SIG-M5 treated with dmso at 0.1 percent for 504 hours (cell line): ENCODE measurements around the gene ZFP64.
"Not testable (repeated sequence)": the region's sequence is repeated elsewhere in the genome, so short reads cannot be mapped to it uniquely, and the experiment has no call there.

Experiments
- DNase-seq: peaks from one replicate; lab custom pipeline; 2025; ENCODE audit not compliant: unreplicated experiment; lab: John Stamatoyannopoulos, UW

The ZFP64 gene

DNA sequence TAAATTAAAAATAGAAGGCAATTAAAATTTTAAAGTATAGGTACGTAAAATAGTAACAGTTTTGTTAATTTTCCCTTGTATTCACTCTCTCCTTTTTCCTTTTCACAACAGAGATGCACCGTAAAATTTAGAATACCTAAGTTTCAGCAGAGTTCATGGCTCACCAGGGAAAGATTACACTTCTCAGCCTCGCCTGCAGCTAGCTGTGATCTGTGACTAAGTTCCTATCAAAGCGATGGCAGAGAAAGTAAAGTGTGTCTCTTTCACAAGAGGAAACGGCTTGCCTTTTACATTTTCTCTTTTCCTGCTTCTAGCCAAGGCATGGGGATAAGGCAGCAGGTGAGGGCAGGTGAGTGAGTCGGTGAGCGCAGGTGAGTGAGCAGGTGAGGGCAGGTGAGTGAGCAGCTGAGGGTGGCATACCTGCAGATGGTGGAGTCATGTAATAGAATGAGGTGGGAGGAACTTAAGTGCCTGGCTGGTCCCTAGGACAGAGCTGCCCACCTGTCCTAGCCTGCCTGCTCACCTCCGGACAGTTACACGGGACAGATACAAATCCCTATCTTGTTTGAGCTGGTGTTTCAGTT lies 30.9 kb downstream of the ZFP64 start:
- DNase-seq, result no peak

DNA sequence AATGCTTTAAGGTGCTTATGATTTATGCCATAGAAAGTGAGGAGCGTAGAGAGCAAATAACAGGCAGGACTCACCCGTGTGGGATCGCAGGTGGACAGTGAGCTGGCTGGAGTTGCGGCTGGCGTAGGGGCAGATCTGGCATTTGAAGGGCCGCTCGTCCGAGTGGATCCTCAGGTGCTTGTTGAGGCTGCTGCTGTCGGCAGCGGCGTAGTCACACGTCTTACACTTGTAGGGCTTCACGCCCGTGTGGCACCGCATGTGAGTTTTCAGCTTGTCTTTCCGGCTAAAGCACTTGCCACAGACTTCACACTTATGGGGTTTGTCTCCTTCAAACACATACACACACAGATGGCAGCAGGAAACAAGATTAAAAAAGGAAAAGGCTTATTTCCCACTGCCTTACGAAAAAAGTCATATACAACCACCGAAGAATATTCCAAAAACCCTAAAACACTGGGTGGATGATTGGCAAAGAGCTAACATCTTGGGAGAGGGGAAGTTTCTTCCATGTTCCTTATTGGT lies 31.5 kb downstream of the ZFP64 start:
- no peak for DNase-seq

DNA sequence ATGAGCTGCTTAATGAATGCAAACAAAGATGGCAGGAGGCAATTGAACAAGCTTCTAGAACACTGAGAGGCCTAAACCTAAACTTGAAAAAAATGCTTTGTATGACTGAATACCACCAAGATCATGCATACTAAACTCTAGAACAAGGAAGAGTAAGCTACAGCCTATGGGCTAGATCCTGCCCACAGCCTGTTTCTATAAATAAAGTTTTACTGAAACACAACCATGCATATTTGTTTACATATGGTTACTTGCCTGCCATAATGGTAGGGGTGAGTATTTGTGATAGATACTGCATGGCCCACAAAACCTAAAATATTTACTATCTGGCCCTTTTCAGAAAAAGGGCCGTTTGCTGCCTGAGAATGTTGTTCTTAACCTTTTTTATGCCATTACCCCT lies 37.0 kb downstream of the ZFP64 start:
- no peak for DNase-seq

DNA sequence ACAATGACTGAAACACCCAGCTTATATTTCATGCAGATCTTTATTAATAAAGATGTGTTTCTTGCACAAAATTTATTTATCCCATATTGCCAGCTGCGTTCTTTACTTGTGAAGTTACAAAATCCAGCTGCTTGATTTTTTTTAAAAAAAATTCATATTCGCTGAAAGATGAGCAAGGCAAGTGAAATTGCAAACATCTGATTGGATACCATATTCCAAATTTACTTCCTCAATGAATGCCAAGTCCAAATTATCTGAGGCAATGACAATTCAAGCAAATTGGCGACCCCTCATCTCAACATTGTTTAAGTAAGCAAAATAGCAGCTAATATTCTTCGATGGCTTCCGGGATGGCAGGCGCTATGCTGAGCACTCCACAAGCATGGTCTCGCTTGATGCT lies 37.7 kb downstream of the ZFP64 start:
- DNase-seq, result no peak

DNA sequence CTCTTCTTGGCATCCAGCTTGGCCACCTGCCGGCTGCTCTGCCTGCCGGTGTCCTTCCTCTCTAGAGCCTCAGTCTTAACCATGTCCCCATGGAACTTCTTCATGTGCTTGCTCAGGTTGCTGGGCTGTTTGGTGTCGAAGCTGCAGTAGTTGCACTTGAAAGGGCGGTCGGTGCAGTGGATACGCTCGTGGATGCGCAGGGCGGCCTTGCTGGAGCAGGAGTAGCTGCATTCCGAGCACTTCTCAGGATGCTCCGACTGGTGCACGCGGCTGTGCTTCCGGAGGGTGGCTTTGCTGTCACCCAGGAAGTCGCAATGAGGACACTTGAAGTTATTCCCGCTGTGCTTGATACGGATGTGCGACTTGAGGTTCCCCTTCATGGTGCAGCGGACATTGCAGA lies 38.7 kb downstream of the ZFP64 start:
- no peak for DNase-seq

DNA sequence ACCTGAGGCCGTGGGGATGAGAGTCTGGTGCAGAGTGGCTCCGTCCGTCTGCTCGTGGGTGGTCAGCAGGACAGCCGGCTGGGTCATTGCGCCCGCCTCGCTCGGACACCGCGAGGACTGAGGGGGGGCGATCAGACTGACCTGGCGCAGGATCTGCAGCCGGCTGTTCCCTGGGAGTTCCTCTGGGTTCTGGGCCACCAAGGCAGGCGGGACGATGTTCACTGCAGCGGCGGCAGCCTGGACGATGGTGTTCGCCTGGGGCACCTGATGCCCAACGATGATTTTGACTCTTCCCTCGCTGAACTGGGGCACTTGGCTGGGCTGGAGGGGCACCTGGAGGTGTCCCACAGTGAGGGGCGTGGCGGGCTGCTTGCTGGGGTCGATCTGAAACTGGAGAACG lies 39.2 kb downstream of the ZFP64 start:
- no peak for DNase-seq

DNA sequence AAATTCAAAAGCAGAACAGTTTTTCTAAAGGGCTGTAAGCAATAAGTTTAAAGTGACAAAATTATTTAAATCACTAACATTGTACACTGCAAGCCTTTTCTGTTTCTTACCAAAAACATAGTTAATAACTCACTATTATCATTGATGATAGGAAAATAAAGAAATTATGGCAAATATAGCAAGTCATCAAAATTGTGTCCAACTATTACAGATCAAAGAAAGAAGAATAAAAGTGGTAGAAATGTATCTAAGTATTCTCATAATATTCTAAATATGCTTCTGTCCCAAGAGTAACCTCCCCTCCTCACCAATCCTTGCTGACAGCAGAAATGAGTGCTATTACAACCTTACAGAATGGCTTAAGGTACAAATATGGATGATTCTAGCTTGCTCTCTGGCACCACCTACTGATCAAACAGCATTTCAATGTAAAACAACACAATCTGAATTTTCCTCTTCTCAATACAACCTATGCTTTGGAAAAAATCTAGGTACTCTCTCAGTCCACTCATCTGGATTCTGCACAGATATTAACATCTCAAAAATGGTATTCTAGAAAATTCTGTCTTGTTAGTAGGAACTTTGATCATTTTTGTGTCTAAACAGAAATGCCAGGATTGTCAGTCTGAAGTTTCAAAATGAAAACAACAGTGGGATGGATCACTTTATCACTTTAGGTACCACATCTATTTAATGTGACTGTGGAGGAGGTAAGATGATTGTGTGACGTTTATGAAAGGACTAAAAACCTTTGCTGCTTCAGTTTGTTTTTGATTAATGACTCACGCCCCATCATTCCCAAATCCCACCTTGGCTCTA lies 40.9 kb downstream of the ZFP64 start:
- DNase-seq, result peak; percentile 63

DNA sequence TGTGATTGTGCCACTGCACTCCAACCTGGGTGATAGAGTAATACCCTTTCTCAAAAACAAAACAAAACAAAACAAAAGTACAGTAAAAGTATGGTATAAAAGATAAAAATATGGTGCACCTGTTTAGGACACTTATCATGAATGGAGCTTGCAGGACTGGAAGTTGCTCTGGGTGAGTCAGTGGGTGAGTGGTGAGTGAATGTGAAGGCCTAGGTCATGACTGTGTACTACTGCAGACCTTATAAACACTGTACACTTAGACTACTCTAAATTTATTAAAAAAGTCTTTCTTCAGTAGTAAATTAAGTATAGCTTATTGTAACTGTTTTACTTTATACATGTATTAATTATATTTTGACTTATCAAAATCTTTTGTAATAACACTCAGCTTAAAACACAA lies 46.0 kb downstream of the ZFP64 start:
- no peak for DNase-seq

DNA sequence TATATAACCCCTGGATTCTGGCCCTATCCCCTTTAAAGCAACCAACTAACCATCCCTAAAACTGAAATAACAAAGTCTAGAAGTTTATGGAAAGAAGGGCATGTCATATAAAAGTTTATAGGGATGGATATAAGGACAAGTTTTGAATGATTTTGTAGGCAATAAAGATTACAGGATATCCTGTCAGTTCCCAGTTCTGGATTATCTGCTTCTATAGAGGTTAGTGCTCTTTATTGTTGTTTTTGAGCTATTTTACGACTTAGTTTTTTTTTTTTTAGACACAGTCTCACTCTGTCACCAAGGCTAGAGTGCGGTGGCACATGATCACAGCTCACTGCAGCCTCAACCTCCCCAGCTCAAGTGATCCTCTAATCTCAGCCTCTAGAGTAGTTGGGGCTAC lies 48.3 kb downstream of the ZFP64 start:
- DNase-seq, result no peak

DNA sequence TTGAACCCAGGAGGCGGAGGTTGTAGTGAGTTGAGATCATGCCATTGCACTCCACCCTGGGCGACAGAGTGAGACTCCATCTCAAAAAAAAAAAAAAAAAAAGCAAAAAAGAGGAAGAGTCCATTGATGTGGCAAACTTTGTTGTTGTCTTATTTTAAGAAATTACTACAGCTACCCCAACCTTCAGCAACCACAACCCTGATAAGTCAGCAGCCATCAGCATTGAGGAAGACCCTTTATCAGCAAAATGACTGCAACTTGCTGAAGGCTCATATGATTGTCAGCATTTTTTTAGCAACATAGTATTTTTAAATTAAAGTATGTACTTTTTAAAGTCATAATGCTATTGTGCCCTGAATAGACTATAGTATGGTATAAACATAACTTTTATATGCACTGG lies 48.8 kb downstream of the ZFP64 start:
- DNase-seq, result peak; percentile 71

DNA sequence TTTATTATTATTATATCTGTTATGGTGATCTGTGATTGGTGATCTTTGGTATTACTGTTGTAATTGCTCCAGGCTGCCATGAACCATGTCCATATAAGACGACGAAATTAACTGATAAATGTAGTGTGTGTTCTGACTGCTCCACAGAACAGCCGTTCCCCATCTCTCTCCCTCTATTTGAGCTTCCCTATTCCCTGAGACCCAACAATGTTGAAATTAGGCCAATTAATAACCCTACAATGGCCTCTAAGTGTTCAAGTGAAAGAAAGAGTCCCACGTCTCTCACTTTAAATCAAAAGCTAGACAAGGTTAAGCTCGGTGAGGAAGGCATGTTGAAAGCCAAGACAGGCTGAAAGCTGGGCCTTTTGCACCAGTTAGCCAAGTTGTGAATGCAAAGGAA lies 51.6 kb downstream of the ZFP64 start:
- DNase-seq, result no peak

DNA sequence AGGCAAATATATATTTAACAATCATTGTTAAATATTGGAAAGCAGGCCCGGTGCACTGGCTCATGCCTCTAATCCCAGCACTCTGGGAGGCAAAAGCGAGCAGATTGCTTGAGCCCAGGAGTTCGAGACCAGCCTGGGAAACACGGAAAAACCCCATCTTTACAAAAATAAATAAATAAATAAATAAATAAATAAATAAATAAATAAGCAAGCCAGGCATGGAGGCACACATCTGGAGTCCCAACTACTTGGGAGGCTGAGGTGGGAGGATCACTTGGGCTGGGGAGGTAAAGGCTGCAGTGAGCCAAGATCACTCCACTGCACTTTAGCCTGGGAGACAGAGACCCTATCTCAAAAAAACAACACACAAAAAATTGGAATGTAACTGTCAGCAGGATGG lies 53.7 kb downstream of the ZFP64 start:
- DNase-seq, result no peak

DNA sequence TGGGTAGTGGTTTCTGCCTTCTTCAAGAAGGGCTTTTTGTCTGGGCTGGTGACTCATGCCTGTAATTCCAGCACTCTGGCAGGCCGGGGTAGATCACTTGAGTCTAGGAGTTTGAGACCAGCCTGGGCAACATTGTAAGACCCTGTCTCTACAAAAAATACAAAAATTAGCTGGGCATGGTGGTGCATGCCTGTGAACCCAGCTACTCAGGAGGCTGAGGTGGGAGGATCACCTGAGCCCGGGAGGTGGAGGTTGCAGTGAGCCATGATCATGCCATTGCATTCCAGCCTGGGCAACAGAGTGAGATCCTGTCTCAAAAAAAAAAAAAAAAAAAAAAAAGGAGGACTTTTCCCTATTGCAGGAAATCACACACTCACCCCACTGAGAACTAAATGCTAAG lies 57.9 kb downstream of the ZFP64 start:
- DNase-seq, result not testable (repeated sequence)

DNA sequence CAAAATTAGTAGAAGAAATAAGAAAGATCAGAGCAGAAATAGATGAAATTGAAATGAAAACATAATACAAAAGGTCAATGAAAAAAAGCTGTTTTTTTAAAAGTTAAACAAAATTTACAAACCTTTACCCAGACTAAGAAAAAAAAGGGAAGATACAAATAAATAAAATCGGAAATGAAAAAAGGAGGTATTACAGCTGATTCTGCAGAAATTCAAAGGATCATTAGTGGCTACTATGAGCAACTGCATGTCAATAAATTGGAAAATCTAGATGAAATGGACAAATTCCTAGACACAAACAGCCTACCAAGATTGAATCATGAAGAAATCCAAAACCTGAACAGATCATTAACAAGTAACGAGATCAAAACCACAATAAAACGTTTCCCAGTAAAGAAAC lies 59.2 kb downstream of the ZFP64 start:
- DNase-seq, result no peak

DNA sequence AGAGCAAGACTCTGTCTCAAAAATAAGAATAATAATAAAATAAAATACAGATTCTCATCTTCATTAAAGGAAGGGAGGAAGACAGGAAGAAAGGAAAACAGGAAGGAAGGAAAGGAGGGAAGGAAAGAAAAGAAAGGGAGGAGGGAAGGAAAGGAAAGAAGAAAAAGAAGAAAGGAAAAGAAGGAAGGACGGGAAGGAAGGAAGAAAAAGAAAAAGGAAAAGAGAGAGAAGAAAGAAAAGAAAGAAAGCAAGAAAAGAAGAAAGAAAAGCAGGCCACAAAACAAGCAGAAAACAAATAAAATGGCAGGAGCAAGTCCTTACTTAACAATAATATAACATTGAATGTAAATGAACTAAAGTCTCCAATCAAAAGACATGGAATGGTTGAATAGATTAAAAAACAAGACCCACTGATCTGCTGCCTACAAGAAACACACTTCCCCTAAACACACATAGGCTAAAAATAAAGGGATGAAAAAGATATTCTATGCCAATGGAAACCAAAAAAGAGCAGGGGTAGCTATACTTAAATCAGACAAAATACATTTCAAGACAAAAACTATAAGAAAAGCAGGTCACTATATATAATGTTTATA lies 60.4 kb downstream of the ZFP64 start:
- DNase-seq, result no peak

DNA sequence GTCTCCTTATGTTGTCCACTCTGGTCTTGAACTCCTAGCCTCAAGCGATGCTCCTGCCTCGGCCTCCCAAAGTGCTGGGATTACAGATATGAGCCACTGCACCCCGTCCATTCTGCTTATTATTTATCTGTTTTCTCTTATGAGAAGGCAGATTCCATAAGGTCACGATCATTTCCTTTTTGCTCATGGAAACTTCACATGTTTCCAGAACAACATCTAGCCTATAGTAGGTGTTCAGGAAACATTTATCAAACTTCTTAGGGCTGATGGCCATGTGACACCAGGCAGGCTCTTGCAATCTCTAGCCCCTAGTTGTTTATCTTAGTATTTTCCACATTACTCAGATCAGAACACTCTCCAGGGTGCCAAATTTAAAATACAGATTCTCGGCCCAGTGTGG lies 61.2 kb downstream of the ZFP64 start:
- no peak for DNase-seq

DNA sequence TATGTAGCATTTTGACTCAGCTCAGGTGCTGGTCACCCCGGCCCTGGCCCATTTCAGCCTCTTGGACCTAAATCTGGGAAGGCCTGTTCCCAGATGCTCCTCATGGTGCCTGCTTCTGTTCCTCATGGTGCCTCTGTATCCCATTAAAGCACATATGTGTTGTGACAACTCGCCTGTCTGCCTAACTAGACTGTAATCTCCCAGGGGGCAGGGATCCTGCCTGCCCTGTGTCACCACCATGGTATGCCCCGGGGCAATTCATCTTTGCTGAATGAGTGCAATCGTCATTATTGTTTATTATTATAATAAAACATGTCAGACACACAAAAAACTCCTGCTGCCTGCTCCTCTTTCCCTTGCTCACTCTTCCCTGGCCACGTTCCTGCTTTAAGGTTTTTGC lies 62.0 kb downstream of the ZFP64 start:
- DNase-seq, result no peak

DNA sequence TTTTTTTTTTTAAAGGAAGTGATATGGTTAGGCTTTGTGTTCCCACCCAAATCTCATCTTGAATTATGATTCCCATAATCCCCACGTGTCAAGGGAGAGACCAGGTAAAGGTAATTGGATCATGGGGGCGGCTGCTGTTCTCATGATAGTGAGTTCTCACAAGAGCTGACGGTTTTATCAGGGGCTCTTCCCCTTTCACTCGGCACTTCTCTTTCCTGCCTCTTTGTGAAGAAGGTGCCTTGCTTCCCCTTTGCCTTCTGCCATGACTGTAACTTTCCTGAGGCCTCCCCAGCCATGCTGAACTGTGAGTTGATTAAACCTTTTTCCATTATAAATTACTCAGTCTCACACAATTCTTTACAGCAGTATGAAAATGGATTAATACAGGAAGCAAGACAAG lies 64.3 kb downstream of the ZFP64 start:
- peak; percentile 7 for DNase-seq

DNA sequence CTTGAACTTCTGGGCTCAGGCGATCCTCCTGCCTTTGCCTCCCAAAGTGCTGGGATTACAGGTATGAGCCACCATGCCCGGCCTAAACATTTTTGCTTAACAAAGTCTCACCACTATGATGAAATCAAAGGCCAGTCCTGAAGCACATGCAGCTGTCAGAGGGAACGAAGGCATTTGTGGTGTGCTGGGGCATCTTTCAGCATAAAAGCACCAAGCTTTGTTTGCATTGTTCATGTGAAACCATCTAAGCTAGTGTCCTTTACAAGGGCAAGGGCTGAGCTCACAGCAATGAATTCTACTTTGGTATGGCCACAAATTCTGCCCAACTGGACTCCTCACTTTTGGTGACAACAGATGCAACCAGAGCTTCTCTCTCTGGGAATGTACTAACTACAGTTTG lies 66.8 kb downstream of the ZFP64 start:
- no peak for DNase-seq

DNA sequence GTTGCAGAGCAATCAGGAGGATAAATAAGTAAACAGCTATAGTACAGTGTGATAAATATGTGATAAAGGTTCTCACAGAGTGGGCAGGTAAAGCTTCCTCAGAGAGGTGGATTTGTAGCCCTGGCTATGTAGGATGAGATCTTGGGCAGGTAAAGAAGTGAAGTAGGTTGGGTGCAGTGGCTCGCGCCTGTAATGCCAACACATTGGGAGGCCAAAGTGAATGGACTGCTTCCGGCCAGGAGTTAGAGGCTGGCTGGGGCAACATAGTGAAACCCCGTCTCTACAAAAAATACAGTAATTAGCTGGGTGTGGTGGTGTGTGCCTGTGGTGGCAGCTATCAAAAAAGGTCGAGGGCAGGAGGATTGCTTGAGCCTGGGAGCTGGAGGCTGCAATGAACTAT lies 72.9 kb downstream of the ZFP64 start:
- DNase-seq, result no peak

DNA sequence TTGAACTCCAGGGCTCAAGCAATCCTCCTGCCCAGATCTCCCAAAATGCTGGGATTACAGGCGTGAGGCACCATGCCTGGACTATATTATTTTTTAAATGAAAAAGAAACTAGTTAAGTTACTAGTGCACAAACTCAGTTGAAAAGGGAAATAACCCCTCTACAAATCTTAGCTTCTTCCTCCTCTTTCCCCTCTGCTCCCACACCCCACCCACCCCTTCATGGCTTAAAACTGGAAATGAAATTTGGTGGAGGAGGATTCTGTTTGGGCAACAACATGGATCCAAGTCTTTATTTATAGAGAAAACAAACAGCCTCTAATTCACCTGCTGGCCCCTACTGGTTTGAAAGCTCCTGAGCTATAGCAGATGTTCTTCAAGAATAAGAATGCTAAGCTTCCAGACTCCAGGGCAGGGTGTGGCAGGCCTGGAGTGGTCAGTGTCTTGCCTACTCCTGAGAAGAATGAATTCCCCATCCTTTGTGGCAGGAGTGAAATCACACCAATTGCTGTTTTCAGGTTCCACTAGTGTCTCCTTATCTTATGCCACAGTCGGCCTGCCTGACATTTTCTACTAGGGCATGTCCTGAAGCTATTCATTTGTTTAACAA lies 73.5 kb downstream of the ZFP64 start:
- no peak for DNase-seq

DNA sequence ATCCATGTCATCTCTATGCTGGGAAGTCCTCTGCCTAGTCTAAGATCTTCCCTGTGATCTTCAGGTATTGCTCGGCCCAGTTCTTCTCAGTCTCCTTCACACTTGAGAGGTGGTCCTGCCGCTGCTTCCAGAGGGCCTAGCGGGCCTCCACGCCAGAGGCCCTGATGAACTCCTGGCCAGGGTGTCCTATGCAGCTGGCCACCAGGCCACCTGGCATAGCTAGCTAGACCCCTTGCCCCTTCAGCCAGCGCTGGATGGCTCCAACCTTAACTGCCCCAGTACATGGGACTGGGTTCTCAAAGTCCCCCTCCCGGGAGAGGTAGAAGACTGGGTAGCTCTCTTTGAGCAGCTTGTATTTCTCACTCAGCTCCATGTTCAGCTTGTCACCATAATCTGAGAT lies 81.1 kb downstream of the ZFP64 start:
- DNase-seq, result no peak
